Uterus (tissue), 2 donors: ENCODE measurements around the gene ALG11.
"Not testable (repeated sequence)": the region's sequence is repeated elsewhere in the genome, so short reads cannot be mapped to it uniquely, and the experiment has no call there.

ENCODE experiments used
- POLR2A ChIP-seq, 2 donors: fragments of 450-650 bp; IDR thresholded peaks; one replicate each; pipeline ENCODE4 v1.6.1; 2016; ENCODE audit warnings: antibody characterized with exemption in 2 of 2, mild to moderate bottlenecking in 1 of 2, moderate library complexity in 1 of 2
- TF ChIP-seq, protein P1 (sequence below), 4 experiments: fragments of 200-600 bp in 2 of 4; fragments of 450-650 bp in 2 of 4; sonication (generic) in 2 of 4; IDR thresholded peaks; one replicate each; pipeline ENCODE4 v1.5.1; 2016 to 2019; ENCODE audit warnings: antibody characterized with exemption in 4 of 4, mild to moderate bottlenecking in 2 of 4, moderate library complexity in 1 of 4

DNA sequence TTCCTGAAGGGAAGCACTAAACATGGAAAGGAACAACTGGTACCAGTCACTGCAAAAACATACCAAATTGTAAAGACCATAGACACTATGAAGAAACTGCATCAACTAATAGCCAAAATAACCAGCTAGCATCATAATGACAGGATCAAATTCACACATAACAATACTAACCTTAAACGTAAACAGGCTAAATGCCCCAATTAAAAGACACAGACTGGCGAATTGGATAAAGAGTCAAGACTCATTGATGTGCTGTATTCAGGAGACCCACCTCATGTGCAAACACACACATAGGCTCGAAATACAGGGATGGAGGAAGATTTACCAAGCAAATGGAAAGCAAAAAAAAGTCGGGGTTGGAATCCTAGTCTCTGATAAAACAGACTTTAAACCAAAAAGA, 27.3 kb upstream of the ALG11 start:
- TF ChIP-seq, protein P1, sequence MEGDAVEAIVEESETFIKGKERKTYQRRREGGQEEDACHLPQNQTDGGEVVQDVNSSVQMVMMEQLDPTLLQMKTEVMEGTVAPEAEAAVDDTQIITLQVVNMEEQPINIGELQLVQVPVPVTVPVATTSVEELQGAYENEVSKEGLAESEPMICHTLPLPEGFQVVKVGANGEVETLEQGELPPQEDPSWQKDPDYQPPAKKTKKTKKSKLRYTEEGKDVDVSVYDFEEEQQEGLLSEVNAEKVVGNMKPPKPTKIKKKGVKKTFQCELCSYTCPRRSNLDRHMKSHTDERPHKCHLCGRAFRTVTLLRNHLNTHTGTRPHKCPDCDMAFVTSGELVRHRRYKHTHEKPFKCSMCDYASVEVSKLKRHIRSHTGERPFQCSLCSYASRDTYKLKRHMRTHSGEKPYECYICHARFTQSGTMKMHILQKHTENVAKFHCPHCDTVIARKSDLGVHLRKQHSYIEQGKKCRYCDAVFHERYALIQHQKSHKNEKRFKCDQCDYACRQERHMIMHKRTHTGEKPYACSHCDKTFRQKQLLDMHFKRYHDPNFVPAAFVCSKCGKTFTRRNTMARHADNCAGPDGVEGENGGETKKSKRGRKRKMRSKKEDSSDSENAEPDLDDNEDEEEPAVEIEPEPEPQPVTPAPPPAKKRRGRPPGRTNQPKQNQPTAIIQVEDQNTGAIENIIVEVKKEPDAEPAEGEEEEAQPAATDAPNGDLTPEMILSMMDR (IDR thresholded peaks at IDR 0.05), result not testable (repeated sequence)
- not testable (repeated sequence) for TF ChIP-seq POLR2A (IDR thresholded peaks at IDR 0.05)
